KOPT-K1 (cell line): ENCODE data around the gene METTL24.
"Not testable (repeated sequence)": the region's sequence is repeated elsewhere in the genome, so short reads cannot be mapped to it uniquely, and the experiment has no call there.

Source experiments
- H3K27ac ChIP-seq: fragments of 200-600 bp; sonication (generic); 2 replicates; pipeline ENCODE4 v1.5.1; 2016; ENCODE audit warnings: antibody characterized with exemption, mild to moderate bottlenecking, low read depth, low read length; ENCODE audit not compliant: poor library complexity, severe bottlenecking
- H3K36me3 ChIP-seq: fragments of 200-600 bp; sonication (generic); 2 replicates; pipeline ENCODE4 v1.5.1; 2017; ENCODE audit warnings: antibody characterized with exemption, mild to moderate bottlenecking, low read length, moderate library complexity; ENCODE audit not compliant: insufficient read depth
- H3K9me3 ChIP-seq: fragments of 200-600 bp; sonication (generic); 2 replicates; pipeline ENCODE4 v1.5.1; 2017; ENCODE audit warnings: antibody characterized with exemption, low read length, mild to moderate bottlenecking; ENCODE audit not compliant: insufficient read depth, poor library complexity, severe bottlenecking

METTL24 gene

DNA sequence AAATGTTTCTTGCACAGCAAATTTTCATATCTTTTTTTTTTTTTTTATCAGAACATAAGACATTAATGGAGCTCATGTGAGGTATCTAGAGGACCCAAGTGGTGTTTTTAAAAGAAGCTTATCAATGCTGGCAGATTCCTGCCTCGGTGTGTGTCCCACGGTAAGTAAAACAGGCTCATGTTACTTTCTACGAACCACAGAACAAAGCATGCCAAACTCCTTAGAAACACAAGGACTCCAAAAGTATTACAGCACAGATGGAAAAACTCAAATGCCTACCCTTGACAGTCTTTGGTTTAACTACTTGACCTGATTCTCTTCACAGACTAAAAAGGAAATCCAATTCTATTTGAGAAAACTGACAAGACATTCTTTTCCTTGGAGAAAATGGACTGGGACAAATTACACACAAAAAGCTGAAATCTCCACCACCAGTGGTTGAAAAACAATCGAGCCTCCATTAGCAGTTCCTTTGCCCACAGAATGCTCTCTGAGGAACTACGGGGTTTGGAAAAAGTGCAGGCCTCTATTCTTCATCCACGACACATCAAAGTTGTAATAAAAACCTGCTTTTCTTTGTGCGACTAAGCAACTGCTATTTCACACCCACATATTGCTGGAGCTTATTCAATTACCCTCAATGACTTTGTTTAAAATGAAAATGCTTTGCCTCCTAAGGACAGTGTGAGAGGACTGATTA, 5.4 kb downstream of the METTL24 start:
- H3K36me3 ChIP-seq, result no peaks in the 10 kb centered on the region
- H3K9me3 ChIP-seq, result no peaks in the 10 kb centered on the region
- no peak overlapping the region for H3K27ac ChIP-seq

DNA sequence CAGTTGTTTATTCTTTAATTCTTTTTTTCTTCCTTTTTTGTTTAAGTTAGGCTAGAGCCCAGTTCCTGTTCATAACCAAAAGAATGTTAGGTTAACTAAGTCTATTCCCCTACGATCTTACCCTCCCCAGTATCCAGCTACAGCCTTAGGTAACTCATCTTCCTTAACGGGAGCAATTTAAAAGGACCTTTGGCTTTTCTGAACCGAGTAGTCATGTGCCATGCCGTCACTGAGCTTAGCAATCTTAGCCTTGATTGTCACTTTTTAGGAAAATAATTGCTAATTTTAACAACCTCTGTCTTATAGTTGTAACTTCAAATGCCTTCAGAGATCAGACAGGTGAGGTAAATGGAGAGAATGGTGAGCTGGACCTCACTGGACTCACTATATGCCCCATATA, 6.2 kb downstream of the METTL24 start:
- Histone ChIP-seq H3K9me3 (no peaks in the 10 kb centered on the region), H3K27ac (no peak overlapping the region)

DNA sequence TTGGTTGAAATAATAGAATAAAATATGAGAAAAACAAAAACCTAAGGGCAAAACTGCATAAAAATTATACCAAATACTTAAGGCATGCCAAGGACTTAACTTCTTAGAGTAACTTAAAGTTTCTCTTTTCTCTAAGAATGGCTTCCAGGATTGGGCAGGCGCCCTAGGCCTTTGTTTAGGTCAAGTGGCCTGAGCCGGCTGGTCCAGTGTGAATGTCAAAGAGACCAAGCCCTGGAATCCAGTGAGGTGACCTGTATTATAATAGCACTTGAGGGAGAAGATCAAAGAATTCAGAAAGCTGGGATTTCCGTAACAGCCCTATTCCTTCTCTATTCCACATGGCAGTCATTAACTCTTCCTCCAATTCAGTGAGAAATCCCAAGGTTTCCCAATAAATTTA, 6.6 kb downstream of the METTL24 start:
- no peaks in the 10 kb centered on the region for H3K36me3 ChIP-seq

More for the DNA sequence above, 6.2 kb downstream of the METTL24 start:
- no peaks in the 10 kb centered on the region for H3K36me3 ChIP-seq

DNA sequence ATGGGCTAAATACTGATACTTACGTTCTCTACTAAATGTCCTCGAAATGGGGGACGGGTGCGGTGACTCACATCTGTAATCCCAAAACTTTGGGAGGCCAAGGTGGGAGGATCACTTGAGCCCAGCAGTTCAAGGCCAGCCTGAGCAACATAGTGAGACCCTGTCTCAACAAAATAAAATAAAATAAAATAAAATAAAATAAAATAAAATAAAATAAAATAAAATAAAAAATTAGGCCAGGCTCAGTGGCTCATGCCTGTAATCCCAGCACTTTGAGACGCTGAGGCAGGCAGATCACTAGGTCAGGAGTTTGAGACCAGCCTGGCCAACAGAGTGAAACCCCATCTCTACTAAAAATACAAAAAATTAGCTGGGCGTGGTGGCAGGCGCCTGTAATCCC, 7.6 kb downstream of the METTL24 start:
- H3K27ac ChIP-seq, H3K9me3 ChIP-seq, H3K36me3 ChIP-seq: not testable (repeated sequence)

More for the DNA sequence above, 6.6 kb downstream of the METTL24 start:
- no peak overlapping the region for H3K27ac ChIP-seq
- no peaks in the 10 kb centered on the region for H3K9me3 ChIP-seq

DNA sequence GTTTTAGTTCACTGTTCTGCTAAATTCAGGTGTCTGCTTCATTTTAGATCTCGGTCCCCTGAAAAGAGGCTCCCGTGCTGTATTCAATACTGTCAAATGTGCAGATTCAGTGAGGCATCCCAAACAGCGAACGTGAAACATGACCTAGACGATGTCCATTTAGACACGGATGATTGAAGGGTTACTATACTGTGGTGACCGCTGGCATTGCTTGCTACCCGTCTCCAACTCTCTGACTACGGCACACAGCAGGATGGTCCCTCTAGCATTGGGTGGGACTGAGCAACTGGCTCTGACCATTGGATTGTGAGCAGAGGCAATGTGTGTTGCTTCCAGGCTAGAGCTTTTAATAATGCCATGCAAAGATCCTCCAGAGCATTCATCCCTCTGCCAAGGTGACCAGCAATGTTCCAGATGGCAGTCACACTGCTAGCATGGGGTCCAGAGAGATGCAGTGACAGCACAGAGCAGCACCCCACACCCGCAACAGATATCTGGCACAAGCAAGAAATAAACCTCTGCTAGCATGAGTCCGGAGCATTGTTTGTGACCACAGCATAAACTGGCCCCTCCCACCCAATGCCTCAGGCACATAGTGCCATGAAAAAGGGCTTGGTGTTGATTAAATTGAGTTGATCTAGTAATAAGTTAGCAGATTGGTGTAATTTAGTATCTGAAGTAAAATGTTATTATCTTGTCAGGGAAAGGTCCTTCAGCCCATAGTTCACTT, 9.0 kb downstream of the METTL24 start:
- H3K36me3 ChIP-seq, result no peaks in the 10 kb centered on the region
- no peaks in the 10 kb centered on the region for H3K9me3 ChIP-seq
- H3K27ac ChIP-seq, result no peak overlapping the region

DNA sequence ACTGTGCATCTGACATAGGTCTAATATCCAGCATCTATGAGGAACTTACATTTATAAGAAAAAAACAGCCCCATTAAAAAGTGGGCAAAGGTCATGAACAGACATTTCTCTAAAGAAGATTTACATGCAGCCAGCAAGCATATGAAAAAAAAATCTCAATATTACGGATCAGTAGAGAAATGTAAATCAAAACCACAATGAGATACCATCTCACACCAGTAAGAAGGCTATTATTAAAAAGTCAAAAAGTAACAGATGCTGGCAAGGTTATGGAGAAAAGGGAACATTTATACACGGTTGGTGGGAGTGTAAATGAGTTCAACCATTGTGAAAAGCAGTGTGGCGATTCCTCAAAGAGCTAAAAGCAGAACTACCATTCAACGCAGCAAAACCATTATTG, 13.1 kb downstream of the METTL24 start:
- Histone ChIP-seq H3K27ac (no peak overlapping the region), H3K9me3 (no peaks in the 10 kb centered on the region)

DNA sequence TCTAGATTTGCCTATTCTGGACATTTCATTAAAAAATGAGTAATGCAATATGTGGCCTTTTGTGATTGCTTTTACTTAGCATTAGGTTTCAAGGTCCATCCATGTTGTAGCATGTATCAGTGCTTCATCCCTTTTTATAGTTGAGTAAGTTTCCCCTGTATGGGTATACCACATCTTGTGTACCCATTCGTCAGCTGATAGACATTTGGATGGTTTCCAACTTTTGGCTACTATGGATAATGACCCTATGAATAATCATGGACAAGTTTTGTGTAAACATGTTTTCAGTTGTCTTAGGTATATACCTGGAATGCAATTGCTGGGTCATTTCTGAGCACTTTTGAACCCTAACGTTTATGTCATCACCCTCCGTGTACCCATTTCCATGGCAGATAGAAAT, 15.4 kb downstream of the METTL24 start:
- Histone ChIP-seq H3K36me3 (no peaks in the 10 kb centered on the region), H3K9me3 (no peaks in the 10 kb centered on the region), H3K27ac (no peak overlapping the region)

More for the DNA sequence above, 13.1 kb downstream of the METTL24 start:
- H3K36me3 ChIP-seq, result no peaks in the 10 kb centered on the region

- H3K27ac ChIP-seq, result no peak overlapping the region
- no peaks in the 10 kb centered on the region for H3K36me3 ChIP-seq
- no peaks in the 10 kb centered on the region for H3K9me3 ChIP-seq
These were observed 16.2 kb downstream of the METTL24 start for GRCh38 chr6:110341663-110342596.

DNA sequence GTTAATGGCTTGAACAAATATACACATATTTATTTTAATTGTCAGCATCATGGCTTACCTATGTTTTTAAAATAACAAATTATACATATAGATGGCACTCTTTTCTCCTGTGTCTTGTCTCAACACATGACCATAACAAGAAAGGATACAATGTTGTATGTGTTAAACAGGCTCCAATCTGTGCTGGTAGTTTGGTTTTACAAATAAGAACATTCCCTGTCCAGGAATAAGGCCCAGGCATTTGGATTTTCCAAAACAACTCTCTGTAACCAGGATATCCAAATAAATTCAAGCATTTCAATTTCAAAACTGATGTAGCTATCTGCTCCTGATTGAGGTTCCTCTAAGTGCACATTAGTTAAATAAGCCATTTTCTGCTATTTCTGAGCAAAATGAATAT, 17.1 kb downstream of the METTL24 start:
- H3K9me3 ChIP-seq, result no peaks in the 10 kb centered on the region
- H3K36me3 ChIP-seq, result no peaks in the 10 kb centered on the region
- H3K27ac ChIP-seq, result no peak overlapping the region

DNA sequence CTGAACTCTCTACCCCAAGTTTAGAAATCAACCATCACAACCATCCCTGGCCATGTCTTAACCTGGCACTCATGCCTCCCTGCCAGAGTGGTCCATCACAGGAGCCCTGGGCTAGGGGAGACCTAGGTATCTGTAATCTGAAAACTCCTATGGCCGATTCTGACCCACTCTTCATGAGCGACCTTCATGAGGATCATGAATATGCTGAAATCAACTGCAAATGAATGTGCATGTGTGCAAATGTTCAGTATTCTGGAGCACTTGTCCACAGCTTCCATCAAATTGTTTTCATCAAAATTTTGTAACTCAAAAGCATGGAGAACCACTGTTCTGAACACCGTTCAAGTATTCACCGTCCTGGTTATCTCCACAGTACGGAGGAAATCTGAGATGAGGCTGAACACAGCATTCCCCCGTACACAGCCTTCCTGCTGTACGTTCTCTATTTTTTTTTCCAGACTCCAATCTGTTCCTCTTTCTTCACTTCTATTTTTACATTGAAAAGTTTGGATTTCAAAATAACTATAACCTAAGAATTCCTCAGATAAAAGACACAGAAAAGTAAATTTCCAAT, 17.7 kb downstream of the METTL24 start:
- H3K36me3 ChIP-seq, result no peaks in the 10 kb centered on the region
- H3K27ac ChIP-seq, result no peak overlapping the region
- H3K9me3 ChIP-seq, result no peaks in the 10 kb centered on the region

DNA sequence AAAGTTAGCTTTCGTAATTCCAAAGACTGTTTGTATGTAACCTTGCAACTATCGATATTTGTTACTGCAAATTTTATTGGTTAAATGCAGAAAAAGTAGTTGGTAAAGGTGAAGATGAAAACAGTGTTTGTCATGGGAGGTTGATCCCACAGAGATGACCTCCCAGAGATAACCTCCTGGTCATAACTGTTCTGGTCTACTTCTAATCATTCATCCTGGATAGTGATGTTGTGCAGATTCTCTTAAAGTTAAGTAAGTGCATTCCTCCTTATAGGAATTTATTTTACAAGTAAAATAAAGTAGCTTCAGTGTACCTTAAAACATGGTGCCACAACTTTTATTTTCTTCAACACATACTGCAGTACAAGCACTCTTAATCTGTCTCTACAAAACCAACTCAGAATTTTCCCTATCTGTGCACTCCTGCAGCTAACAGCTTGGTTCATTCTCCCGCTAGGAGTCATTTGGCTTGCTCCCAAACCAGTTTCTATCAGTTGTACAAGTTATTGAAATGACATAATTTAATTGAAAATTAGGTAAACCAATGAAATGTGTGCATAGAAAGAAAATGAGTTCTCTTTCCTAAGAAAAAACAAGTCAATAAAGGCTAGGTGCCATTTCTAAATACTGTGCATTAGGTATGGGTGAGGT, 19.2 kb downstream of the METTL24 start:
- H3K36me3 ChIP-seq, result no peaks in the 10 kb centered on the region
- no peak overlapping the region for H3K27ac ChIP-seq
- no peaks in the 10 kb centered on the region for H3K9me3 ChIP-seq

DNA sequence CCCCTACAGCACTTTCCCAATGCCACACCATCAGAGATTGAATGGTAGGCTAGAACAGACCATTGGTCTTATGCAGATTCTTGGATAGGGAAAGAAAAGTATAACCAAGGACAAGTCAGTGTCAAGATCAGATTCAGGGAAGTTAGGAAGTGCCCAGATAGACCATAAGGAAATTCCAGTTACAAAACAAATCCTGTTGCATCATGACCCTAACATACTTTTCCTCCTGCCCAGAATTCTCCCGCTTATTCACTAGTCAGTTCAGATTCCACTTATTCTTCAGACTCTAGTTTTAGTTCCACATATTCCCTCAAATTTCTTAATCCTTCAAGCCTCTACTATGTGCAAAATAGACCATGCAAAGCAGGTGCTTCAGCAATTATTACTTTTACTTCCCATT, 20.7 kb downstream of the METTL24 start:
- no peaks in the 10 kb centered on the region for H3K36me3 ChIP-seq
- no peak overlapping the region for H3K27ac ChIP-seq
- H3K9me3 ChIP-seq, result no peaks in the 10 kb centered on the region

- no peaks in the 10 kb centered on the region for H3K9me3 ChIP-seq
- no peaks in the 10 kb centered on the region for H3K36me3 ChIP-seq
- H3K27ac ChIP-seq, result peak overlapping the region; percentile 72
These were observed 23.5 kb downstream of the METTL24 start for GRCh38 chr6:110334423-110335180.

DNA sequence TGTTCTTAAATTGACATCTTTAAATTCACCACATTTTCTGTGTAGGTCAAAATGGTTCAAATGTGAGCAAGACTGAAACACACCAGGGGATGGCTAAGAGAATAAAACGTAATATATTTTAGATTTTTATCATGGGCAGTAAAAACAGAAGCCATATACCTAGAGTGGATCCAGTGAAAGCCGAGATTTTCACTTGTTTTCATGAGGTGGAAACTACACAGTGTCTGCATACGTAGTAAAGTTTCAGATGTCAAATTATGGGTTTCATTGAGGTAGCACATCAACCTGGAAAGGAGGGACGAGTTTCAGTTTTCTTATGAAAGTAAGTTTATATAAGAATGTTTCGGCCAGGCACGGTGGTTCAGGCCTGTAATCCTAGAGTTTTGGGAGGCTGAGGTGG, 25.9 kb downstream of the METTL24 start:
- H3K9me3 ChIP-seq, result no peaks in the 10 kb centered on the region
- no peak overlapping the region for H3K27ac ChIP-seq
- no peaks in the 10 kb centered on the region for H3K36me3 ChIP-seq
